ENCODE results near the gene MCEMP1. TPM values are rescaled to one million over a fixed set of nuclear protein-coding genes. Genes with fewer than 3 reads are reported as not detected.

MCEMP1 gene
- total RNA-seq, 2 experiments from 2014 or later, result not detected

DNA sequence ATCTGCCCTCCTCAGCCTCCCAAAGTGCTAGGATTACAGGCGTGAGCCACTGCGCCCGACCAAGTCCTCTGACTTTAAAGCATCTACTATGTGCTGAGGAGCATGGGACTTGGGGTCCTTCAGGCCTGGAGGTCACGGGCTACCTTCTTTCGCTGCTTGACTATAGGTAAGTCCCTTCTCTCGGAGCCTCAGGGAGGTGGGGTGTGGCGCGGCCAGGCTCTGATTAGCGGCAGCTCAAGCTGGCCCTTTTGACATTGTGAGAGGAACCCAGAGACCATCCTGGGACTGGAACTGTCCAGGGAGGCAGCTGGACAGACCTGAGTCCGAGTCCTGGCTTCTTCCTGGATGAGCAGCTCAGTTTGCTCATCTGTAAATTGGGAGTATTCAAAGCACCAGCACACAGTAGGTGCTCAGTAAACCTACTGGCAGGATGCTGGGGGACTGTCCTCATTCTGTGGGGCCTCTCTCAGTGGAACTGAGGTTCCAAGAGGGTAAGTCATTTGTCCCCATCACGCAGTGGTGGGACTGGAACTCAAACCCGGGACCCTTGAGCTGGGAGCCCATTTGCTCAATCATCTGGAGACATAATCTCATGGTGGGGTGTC is 24.3 kb downstream of the MCEMP1 start:
- no peaks in the 10 kb centered on the region for H3K36me3 Mint-ChIP-seq (ENCODE audit: low read depth)
- peaks cover 31% of the 10 kb centered on the region for H3K4me1 Mint-ChIP-seq (ENCODE audit: low read depth)
- CTCF ChIA-PET, result interaction anchor here (1.0 kb wide), 1 partner anchor 20 kb away, joined by 3 read pairs; the partner anchor contains the start of gene TRAPPC5
- ATAC-seq, result no peak
- H3K9me3 Mint-ChIP-seq (ENCODE audit: insufficient read depth), result no peaks in the 10 kb centered on the region
- peaks cover 23% of the 10 kb centered on the region for H3K27me3 Mint-ChIP-seq (ENCODE audit: low read depth)
- no peak overlapping the region for H3K27ac Mint-ChIP-seq
- H3K4me3 Mint-ChIP-seq, result no peak overlapping the region
- POLR2A ChIA-PET, result no interaction called here
- DNase-seq, result no peak

DNA sequence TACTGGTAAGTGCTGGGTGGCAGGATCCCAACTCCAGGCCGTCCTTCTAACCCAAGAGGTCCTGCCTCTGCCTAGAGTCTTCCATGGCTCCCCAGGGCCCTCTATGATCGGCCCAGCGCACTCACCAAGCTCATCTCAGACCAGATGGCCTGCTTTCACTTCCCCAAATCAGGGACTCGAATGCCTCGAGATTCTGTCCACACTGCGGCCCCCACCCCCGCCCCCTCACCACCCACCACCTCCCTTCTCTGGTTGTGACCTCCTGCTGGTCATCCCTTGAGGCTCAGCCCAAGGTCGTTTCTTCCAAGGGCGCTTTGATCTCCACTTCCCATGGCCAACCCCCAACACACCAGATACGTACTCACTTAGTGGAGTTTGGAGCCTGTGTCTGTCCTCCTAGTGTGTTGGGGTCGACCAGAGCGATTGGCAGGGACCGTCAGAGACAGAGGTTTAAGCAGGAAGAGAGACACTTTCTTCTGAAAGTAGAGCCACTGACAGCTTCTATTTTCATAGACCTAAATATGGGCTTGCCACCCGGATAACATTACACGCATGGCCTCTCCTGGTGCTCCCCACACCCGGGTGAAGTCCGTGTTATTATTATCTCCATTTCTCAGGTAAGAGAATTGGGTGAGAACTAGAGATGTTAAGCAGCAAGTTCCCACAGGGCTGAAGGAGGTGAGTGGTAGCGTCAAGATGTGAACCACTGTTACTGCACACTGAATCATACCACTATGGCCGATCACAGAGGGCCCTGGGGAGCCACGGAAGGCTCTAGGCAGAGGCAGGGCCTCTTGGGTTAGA is 25.0 kb downstream of the MCEMP1 start, which contains the start of gene FCER2:
TSS of gene FCER2 (minus strand) at position 478 of the 804 bp plus-strand sequence. CDS start 2,371 bp downstream, outside the sequence.
- ATAC-seq (no peak), DNase-seq (no peak)
- Mint-ChIP-seq H3K27me3 (ENCODE audit: low read depth) (peaks cover 25% of the 10 kb centered on the region), H3K4me3 (no peak within 1 kb of the TSS), H3K36me3 (ENCODE audit: low read depth) (no peaks in the 10 kb centered on the region), H3K9me3 (ENCODE audit: insufficient read depth) (no peaks in the 10 kb centered on the region), H3K4me1 (ENCODE audit: low read depth) (peaks cover 38% of the 10 kb centered on the region), H3K27ac (no peak within 1 kb of the TSS)
- POLR2A ChIA-PET, result no interaction called here
- CTCF ChIA-PET, result interaction anchor here (1.0 kb wide), 1 partner anchor 21 kb away, joined by 3 read pairs; the partner anchor contains the start of gene TRAPPC5

DNA sequence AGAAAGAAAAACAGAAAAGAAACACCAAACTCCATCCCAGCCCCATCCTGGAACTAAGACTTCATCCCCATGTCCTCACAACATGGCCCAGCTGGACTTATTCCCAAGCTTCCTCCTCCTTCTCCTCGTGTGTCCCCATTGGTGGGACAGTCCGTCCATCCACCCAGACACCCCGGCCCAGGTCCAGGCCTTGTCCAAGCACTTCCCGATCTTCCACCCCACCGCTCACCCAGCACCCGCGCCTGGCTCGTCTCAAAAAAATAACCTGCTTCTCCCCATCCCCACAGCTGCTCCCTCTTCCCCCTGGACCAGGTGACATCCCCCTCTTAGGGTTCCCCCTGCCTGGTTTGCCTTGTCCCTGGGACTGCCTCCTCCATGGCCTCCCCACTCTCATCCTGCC is 26.4 kb downstream of the MCEMP1 start:
- CTCF ChIA-PET, result interaction anchor here (1.3 kb wide), 1 partner anchor 22 kb away, joined by 4 read pairs; the partner anchor contains the start of gene TRAPPC5
- DNase-seq (no peak), ATAC-seq (no peak)
- H3K4me1 Mint-ChIP-seq (ENCODE audit: low read depth), result peaks cover 43% of the 10 kb centered on the region
- H3K27ac Mint-ChIP-seq, result no peak overlapping the region
- H3K9me3 Mint-ChIP-seq (ENCODE audit: insufficient read depth), result no peaks in the 10 kb centered on the region
- H3K36me3 Mint-ChIP-seq (ENCODE audit: low read depth), result no peaks in the 10 kb centered on the region
- peaks cover 26% of the 10 kb centered on the region for H3K27me3 Mint-ChIP-seq (ENCODE audit: low read depth)
- POLR2A ChIA-PET, result no interaction called here
- no peak overlapping the region for H3K4me3 Mint-ChIP-seq

DNA sequence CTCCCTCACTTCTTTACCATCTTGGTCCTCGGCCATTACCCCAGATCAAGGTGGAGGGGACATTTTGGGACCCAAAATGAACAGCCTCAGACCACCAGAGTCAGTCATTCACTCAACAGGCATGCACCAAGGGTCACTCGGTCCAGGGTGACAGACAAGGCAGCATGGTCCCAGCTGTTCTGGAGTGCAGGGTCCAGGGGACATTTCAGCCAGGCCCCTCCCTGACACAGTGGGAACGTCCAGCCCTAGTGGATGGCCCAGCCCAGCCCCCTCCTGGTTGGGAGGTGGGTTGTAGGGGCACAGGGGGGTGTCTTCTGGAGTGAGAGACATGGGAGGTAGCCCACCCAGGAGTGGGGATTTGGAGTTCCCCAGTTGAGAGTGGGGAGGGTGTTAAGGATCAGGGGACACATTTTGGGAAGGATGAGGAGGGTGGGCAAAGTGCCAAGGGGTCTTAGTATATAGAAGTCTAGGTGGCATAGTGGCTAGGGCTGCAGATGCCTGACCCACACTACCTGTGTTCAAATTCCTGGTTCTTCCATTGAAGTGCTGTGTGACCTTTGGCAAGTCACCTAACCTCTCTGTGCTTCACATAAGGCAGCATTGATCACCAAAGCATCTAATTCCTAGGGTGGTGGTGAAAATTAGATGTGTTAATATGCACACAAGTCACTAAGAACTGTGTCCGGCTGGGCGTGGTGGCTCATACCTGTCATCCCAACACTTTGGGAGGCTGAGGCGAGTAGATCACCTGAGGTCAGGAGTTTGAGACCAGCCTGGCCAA is 27.6 kb downstream of the MCEMP1 start:
- Mint-ChIP-seq H3K4me1 (ENCODE audit: low read depth) (peaks cover 39% of the 10 kb centered on the region), H3K9me3 (ENCODE audit: insufficient read depth) (no peaks in the 10 kb centered on the region), H3K27ac (no peak overlapping the region), H3K27me3 (ENCODE audit: low read depth) (peaks cover 22% of the 10 kb centered on the region), H3K4me3 (no peak overlapping the region), H3K36me3 (ENCODE audit: low read depth) (no peaks in the 10 kb centered on the region)
- ChIA-PET CTCF (interaction anchor here (1.3 kb wide), 1 partner anchor 24 kb away, joined by 4 read pairs; the partner anchor contains the start of gene TRAPPC5), POLR2A (no interaction called here)
- no peak for ATAC-seq
- no peak for DNase-seq

DNA sequence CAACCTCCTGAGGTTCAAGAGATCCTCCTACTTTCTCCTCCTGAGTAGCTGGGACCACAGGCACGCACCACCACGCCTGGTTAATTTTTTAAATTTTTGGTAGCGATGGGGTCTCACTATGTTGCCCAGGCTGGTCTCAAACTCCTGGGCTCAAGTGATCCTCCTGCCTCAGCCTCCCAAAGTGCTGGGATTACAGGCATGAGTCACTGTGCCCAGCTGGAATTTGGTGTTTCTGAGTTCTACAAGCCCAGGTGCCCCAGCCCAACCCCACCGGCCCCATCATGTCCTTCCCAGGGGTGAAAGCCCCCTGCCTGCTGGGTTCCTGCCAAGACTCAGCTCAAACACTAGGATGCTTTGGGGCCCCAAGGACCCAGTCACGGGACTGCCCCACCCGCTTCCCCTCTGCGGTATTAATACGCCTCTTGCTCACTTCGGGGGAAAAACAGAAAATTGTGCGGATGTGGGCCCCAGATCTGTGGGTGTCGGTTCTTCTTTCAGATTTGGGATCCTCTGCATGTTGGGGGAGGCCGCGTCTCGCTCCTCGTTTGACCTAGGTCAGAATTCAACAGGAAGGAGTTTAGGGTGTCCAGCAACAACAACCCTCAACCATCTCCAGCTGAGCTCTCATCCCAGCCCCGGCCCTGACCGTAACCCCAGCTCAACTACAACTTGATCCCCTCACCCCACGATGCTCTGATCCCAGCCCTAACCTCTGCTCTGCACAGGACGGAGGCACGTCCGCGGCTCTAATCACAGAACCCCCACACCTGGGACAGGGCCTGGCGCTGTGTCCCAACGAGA is 28.7 kb downstream of the MCEMP1 start:
- H3K36me3 Mint-ChIP-seq (ENCODE audit: low read depth), result no peaks in the 10 kb centered on the region
- ATAC-seq, result peak; percentile 87

DNA sequence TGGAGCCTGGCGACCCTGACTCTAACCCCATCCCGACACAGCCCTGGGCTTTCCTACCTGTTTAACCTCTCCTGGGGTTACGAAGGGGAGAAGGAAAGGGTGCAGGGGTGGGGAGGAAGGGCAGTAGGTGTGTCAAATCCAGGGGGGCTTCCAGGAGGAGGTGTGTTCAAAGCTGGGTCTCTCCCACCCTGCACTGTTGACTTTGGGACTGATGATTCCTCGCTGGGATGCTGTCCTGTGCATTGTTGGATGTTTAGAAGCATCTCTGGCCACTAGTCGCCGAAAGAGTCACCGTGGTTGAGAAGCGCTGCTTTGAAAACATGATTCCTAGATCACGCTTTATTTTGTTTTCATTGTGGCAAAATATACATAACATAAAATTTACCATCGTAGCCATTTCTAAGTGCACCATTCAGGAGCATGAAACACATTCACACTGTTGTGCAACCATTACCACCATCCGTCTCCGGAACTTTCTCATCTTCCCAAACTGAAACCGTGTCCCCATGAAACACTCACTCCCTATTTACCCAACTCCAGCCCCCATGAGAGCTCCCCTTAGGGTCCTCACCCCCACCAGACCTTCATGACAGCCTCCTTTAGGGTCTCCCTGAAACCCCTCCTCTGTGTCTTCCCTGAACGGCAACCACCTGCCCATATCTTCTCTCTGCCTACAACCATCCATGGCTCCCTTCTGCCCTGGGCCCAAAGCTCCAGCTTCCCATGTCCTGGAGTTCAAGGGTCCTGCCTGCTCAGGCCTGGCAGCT is 29.5 kb downstream of the MCEMP1 start:
- CTCF ChIA-PET, result interaction anchor here (1.0 to 1.6 kb wide), 2 partner anchors 26 to 95 kb away, joined by 3 to 6 read pairs; partner anchors contain the start of gene TRAPPC5
- POLR2A ChIA-PET, result interaction anchor here (0.7 to 1.1 kb wide), 3 partner anchors 9 to 731 kb away, joined by 3 read pairs; partner anchors contain the start of genes PET100 and XAB2

More for the DNA sequence above, 28.7 kb downstream of the MCEMP1 start:
- Mint-ChIP-seq H3K27me3 (ENCODE audit: low read depth) (peaks cover 22% of the 10 kb centered on the region), H3K4me1 (ENCODE audit: low read depth) (peaks cover 33% of the 10 kb centered on the region), H3K27ac (peak overlapping the region; percentile 86), H3K4me3 (peak overlapping the region; percentile 53), H3K9me3 (ENCODE audit: insufficient read depth) (no peaks in the 10 kb centered on the region)
- CTCF ChIA-PET, result interaction anchor here (0.9 to 1.6 kb wide), 3 partner anchors 24 to 96 kb away, joined by 3 to 6 read pairs (median 4); partner anchors contain the start of gene TRAPPC5
- peak; percentile 84 for DNase-seq
- POLR2A ChIA-PET, result interaction anchor here (0.7 to 0.9 kb wide), 2 partner anchors 76 to 732 kb away, joined by 3 read pairs; partner anchors contain the start of genes PET100 and XAB2

DNA sequence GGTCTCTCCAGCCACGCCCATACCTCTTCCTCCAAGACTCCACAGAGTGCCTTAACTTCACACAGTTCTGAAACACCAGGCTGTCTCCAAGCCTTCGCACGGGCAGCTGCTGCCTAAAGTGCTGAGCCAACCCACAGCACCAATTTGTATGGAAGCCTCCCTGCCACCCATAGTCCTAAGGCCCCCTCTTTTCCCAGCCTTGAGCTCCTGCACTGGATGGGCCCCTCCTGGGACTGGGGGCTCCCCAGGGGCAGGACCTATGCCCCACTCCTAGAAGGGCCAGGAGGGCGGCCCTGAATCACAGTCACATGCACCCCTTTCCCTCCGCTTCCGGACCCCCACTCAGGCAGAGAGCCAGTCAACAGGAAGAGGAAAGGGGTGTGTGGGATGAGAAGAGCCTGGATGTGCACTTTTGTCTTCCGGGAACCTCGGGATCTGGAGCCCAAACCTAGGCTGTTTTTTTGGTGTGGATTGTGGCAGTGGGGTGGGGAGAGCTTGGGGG is 30.1 kb downstream of the MCEMP1 start:
- Mint-ChIP-seq H3K27me3 (ENCODE audit: low read depth) (peaks cover 22% of the 10 kb centered on the region), H3K4me1 (ENCODE audit: low read depth) (peaks cover 33% of the 10 kb centered on the region), H3K9me3 (ENCODE audit: insufficient read depth) (no peaks in the 10 kb centered on the region), H3K36me3 (ENCODE audit: low read depth) (no peaks in the 10 kb centered on the region), H3K4me3 (peak overlapping the region; percentile 55), H3K27ac (peak overlapping the region; percentile 84)
- DNase-seq, result no peak
- ATAC-seq, result no peak
- CTCF ChIA-PET, result no interaction called here
- POLR2A ChIA-PET, result interaction anchor here (1.1 kb wide), 1 partner anchor 10 kb away, joined by 3 read pairs; no protein-coding TSS in a partner anchor

More for the DNA sequence above, 29.5 kb downstream of the MCEMP1 start:
- Mint-ChIP-seq H3K36me3 (ENCODE audit: low read depth) (no peaks in the 10 kb centered on the region), H3K4me1 (ENCODE audit: low read depth) (peaks cover 33% of the 10 kb centered on the region), H3K27ac (peak overlapping the region; percentile 86), H3K4me3 (peak overlapping the region; percentile 55), H3K27me3 (ENCODE audit: low read depth) (peaks cover 22% of the 10 kb centered on the region), H3K9me3 (ENCODE audit: insufficient read depth) (no peaks in the 10 kb centered on the region)
- DNase-seq, result no peak
- ATAC-seq, result no peak

DNA sequence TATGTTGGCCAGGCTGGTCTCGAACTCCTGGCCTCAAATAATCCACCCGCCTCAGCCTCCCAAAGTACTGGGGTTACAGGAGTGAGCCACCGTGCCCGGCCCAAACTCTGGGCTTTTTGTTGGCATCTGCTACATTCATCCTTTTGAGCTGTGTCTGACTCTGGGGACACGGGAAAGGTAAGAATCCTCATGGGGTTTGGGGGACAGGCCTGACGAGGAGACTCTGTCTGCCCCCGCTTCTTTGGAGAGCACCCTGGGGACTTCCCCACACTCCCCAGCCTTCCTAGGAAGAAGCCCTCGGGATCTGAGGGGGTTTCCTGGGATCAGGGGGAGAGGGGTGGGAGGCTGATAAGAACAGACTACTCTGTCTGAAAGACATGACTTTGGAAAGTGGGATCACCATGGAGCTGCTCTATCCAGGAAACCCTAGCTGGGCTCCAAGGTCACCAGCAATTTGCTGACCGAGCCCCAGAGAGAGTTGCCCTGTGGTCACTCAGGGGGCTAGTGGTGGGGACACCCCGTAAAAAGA is 33.1 kb downstream of the MCEMP1 start:
- H3K4me1 Mint-ChIP-seq (ENCODE audit: low read depth), result peaks cover 25% of the 10 kb centered on the region
- no peak overlapping the region for H3K27ac Mint-ChIP-seq
- DNase-seq (no peak), ATAC-seq (no peak)
- H3K9me3 Mint-ChIP-seq (ENCODE audit: insufficient read depth), result no peaks in the 10 kb centered on the region
- no peak overlapping the region for H3K4me3 Mint-ChIP-seq
- no peaks in the 10 kb centered on the region for H3K36me3 Mint-ChIP-seq (ENCODE audit: low read depth)
- H3K27me3 Mint-ChIP-seq (ENCODE audit: low read depth), result peaks cover 5% of the 10 kb centered on the region
- ChIA-PET CTCF (no interaction called here), POLR2A (no interaction called here)

DNA sequence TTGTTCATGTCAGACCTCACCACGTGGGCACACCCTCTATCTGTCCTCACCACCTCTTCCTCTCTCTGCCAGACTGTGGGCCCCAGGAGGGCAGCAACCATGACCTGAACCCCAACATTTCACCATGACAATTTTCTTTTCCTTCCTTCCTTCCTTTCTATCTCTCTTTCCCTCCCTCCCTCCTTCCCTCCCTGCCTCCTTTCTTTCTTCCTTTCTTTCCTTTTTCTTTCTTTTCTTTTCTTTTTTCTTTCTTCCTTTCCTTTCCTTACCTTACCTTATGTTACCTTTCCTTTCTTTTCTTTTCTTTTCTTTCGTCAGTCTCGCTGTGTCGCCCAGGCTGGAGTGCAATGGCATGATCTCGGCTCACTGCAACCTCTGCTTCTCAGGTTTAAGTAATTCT is 33.7 kb downstream of the MCEMP1 start:
- ChIA-PET CTCF (no interaction called here), POLR2A (interaction anchor here (0.7 kb wide), 1 partner anchor 254 kb away, joined by 4 read pairs; no protein-coding TSS in a partner anchor)
- Mint-ChIP-seq H3K36me3 (ENCODE audit: low read depth) (no peaks in the 10 kb centered on the region), H3K4me3 (no peak overlapping the region), H3K4me1 (ENCODE audit: low read depth) (peaks cover 19% of the 10 kb centered on the region), H3K27me3 (ENCODE audit: low read depth) (peaks cover 5% of the 10 kb centered on the region), H3K9me3 (ENCODE audit: insufficient read depth) (no peaks in the 10 kb centered on the region), H3K27ac (no peak overlapping the region)
- DNase-seq (no peak), ATAC-seq (no peak)

DNA sequence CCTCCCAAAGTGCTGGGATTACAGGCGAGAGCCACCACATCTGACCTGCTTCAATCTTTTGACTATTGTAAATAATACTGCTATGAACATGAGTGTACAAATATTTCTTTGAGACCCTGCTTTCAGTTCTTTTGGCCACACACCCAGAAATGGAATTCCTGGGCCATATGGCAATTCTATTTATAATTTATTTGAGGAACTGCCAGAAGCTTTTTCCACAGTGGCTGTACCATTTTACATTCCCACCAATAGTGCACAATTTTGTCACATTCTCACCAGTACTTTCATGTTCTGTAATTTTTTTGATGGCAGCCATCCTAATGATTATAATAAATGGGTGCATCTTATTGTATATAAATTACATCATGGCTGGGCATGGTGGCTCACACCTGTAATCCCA is 38.8 kb downstream of the MCEMP1 start:
- DNase-seq, result no peak
- no peak for ATAC-seq
- H3K9me3 Mint-ChIP-seq (ENCODE audit: insufficient read depth), result peaks cover 4% of the 10 kb centered on the region
- peaks cover 7% of the 10 kb centered on the region for H3K4me1 Mint-ChIP-seq (ENCODE audit: low read depth)
- ChIA-PET CTCF (interaction anchor here (2.1 kb wide), 1 partner anchor 35 kb away, joined by 5 read pairs; the partner anchor contains the start of gene TRAPPC5), POLR2A (interaction anchor here (0.7 kb wide), 1 partner anchor 89 kb away, joined by 3 read pairs; no protein-coding TSS in a partner anchor)
- no peaks in the 10 kb centered on the region for H3K36me3 Mint-ChIP-seq (ENCODE audit: low read depth)
- H3K4me3 Mint-ChIP-seq, result no peak overlapping the region
- no peaks in the 10 kb centered on the region for H3K27me3 Mint-ChIP-seq (ENCODE audit: low read depth)
- no peak overlapping the region for H3K27ac Mint-ChIP-seq
